PC-9 (cell line): Measurements from ENCODE around the gene FBN1. TPM values are rescaled to one million over a fixed set of nuclear protein-coding genes. Genes with fewer than 3 reads are reported as not detected.

ENCODE experiments used
- BruUV-seq: library from RNA; stranded (reverse); fragments of 400-500 nt; replicated peaks from 2 replicates; lab custom pipeline; 2021; lab: Mats Ljungman, UMichigan
- CTCF ChIA-PET: fragments of 300-600 bp; sonication (Branson Sonifier 250); formaldehyde crosslinking; loops from one replicate; lab custom pipeline; 2022; ENCODE audit warnings: antibody characterized with exemption; lab: Charles Lee
- POLR2A ChIA-PET: fragments of 300-600 bp; sonication (Branson Sonifier 250); formaldehyde crosslinking; loops from one replicate; lab custom pipeline; 2022; ENCODE audit warnings: antibody characterized with exemption; ENCODE audit not compliant: unreplicated experiment; lab: Charles Lee
- DNase-seq, 2 experiments: peaks; one replicate each; pipeline versions ENCODE4 v3.0.0 to v3.0.0-alpha.2; 2015 to 2022; ENCODE audit warnings: mixed read lengths in 1 of 2
- H2AFZ ChIP-seq: fragments of 200-600 bp; sonication (generic); 2 replicates; pipeline ENCODE4 v1.8.1; 2017; ENCODE audit warnings: antibody characterized with exemption
- H3F3A ChIP-seq: fragments of 200-600 bp; sonication (generic); 2 replicates; pipeline ENCODE4 v1.8.1; 2017; ENCODE audit warnings: antibody characterized with exemption, mild to moderate bottlenecking, low read depth; ENCODE audit not compliant: insufficient read depth
- H3K27ac ChIP-seq: fragments of 200-600 bp; sonication (generic); 2 replicates; pipeline ENCODE4 v1.6.1; 2016; ENCODE audit warnings: mixed run types
- H3K27me3 ChIP-seq: fragments of 200-600 bp; sonication (generic); 2 replicates; pipeline ENCODE4 v1.6.1; 2016; ENCODE audit warnings: low read depth, mixed run types; ENCODE audit not compliant: insufficient read depth
- H3K36me3 ChIP-seq: fragments of 200-600 bp; sonication (generic); 2 replicates; pipeline ENCODE4 v1.6.1; 2016; ENCODE audit warnings: low read depth, mixed run types
- H3K4me1 ChIP-seq: fragments of 200-600 bp; sonication (generic); replicated peaks from 2 replicates; pipeline ENCODE4 v1.6.1; 2016; ENCODE audit warnings: mixed run types; ENCODE audit not compliant: insufficient read depth
- H3K4me2 ChIP-seq: fragments of 200-600 bp; sonication (generic); 2 replicates; pipeline ENCODE4 v1.6.1; 2017; ENCODE audit warnings: mixed run types
- H3K4me3 ChIP-seq: fragments of 200-600 bp; sonication (generic); 2 replicates; pipeline ENCODE4 v1.6.1; 2016; ENCODE audit warnings: mixed run types
- H3K79me2 ChIP-seq: fragments of 200-600 bp; sonication (generic); 2 replicates; pipeline ENCODE4 v1.6.1; 2017; ENCODE audit warnings: low read depth, mixed run types
- H3K9me2 ChIP-seq: fragments of 200-600 bp; sonication (generic); 2 replicates; pipeline ENCODE4 v1.8.1; 2017; ENCODE audit warnings: mild to moderate bottlenecking; ENCODE audit not compliant: insufficient read depth
- H3K9me3 ChIP-seq: fragments of 200-600 bp; sonication (generic); 2 replicates; pipeline ENCODE4 v1.8.1; 2016; ENCODE audit warnings: low read depth; ENCODE audit not compliant: insufficient read depth
- H4K20me1 ChIP-seq: fragments of 200-600 bp; sonication (generic); 2 replicates; pipeline ENCODE4 v1.8.1; 2017; ENCODE audit not compliant: insufficient read depth
- EZH2 ChIP-seq: fragments of 200-600 bp; sonication (generic); IDR thresholded peaks from 2 replicates; pipeline ENCODE4 v1.8.0; 2017; ENCODE audit warnings: antibody characterized with exemption, low read depth
- intact Hi-C: fragments of 100-400 bp; cut with micrococcal nuclease; formaldehyde crosslinking; loops from one replicate; pipeline ENCODE4 v1.10.0; 2022; ENCODE audit not compliant: unreplicated experiment
- total RNA-seq: library from RNA; stranded (reverse); gene quantifications from 2 replicates; pipeline ENCODE4 v1.2.3, GENCODE V29; 2021
- TF ChIP-seq, protein P1 (sequence below): fragments of 200-600 bp; sonication (generic); conservative IDR thresholded peaks from 2 replicates; pipeline ENCODE4 v1.6.1; 2017; ENCODE audit warnings: mixed run types, antibody characterized with exemption, mild to moderate bottlenecking, moderate library complexity

The FBN1 gene
- total RNA-seq, 1 experiment from 2014 or later: 1.3 TPM

DNA sequence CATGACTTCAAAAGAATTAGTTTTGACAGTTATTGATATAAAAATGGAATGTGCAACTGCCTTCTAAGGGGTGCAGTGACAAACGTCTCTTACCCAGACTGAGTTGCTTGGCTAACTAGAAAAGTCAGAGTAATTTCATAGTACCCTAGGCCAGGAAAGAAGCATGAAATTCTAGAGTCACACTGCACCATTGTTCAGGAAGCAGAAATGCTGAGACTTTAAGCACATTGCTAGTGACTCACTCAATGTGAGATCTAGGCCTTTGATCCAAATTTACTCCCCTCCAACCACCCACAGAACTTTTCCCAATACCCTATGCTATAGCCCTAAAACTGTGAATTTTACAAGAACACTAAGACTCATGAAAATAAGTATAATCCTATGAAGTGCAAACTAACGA is 203.5 kb downstream of the FBN1 start:
- H3K27ac ChIP-seq: no peak overlapping the region
- intact Hi-C loops: no loop called here
- no peaks in the 10 kb centered on the region for H3K27me3 ChIP-seq
- H3K79me2 ChIP-seq: no peaks in the 10 kb centered on the region
- ChIA-PET POLR2A (no interaction called here), CTCF (no interaction called here)
- TF ChIP-seq, protein P1, sequence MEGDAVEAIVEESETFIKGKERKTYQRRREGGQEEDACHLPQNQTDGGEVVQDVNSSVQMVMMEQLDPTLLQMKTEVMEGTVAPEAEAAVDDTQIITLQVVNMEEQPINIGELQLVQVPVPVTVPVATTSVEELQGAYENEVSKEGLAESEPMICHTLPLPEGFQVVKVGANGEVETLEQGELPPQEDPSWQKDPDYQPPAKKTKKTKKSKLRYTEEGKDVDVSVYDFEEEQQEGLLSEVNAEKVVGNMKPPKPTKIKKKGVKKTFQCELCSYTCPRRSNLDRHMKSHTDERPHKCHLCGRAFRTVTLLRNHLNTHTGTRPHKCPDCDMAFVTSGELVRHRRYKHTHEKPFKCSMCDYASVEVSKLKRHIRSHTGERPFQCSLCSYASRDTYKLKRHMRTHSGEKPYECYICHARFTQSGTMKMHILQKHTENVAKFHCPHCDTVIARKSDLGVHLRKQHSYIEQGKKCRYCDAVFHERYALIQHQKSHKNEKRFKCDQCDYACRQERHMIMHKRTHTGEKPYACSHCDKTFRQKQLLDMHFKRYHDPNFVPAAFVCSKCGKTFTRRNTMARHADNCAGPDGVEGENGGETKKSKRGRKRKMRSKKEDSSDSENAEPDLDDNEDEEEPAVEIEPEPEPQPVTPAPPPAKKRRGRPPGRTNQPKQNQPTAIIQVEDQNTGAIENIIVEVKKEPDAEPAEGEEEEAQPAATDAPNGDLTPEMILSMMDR: no peak
- no peak for TF ChIP-seq EZH2
- no peak overlapping the region for H2AFZ ChIP-seq
- H3K4me2 ChIP-seq: no peak overlapping the region
- no peaks in the 10 kb centered on the region for H3F3A ChIP-seq
- BruUV-seq: no TSS peak
- H3K36me3 ChIP-seq: no peaks in the 10 kb centered on the region
- DNase-seq: no peak
- H3K4me1 ChIP-seq: peaks cover 5% of the 10 kb centered on the region; the same call in 1 of the 2 replicates
- no peaks in the 10 kb centered on the region for H4K20me1 ChIP-seq
- H3K9me3 ChIP-seq: no peaks in the 10 kb centered on the region
- H3K9me2 ChIP-seq: no peaks in the 10 kb centered on the region
- H3K4me3 ChIP-seq: no peak overlapping the region

DNA sequence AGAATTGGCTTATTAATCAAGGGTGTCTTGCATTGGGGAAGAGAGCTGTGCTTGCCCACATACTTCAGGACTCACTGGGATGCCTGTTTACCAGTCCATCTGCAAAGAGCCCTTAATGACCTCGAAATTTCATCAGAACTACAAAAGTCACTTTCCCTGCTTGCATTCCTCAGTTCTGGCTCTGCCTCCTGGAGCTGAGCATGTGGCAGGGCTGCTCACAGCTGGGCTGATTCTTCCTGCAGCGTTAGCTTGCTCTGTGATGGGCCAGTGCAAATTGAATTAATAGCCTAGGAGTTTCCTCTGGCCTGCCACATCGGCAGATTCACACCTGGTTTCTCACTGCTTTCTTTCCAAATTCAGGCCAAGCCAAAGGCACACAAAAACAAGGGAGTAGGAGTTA is 205.4 kb downstream of the FBN1 start:
- no peak overlapping the region for H3K27ac ChIP-seq
- H3K79me2 ChIP-seq: no peaks in the 10 kb centered on the region
- H2AFZ ChIP-seq: no peak overlapping the region
- no peaks in the 10 kb centered on the region for H4K20me1 ChIP-seq
- no peak for DNase-seq
- no peaks in the 10 kb centered on the region for H3K36me3 ChIP-seq
- no peaks in the 10 kb centered on the region for H3K9me3 ChIP-seq
- H3K4me3 ChIP-seq: no peak overlapping the region
- no peak overlapping the region for H3K4me2 ChIP-seq
- H3K27me3 ChIP-seq: no peaks in the 10 kb centered on the region
- no peaks in the 10 kb centered on the region for H3F3A ChIP-seq
- ChIA-PET POLR2A (no interaction called here), CTCF (no interaction called here)
- TF ChIP-seq EZH2: no peak
- TF ChIP-seq, protein P1: no peak
- no peaks in the 10 kb centered on the region for H3K4me1 ChIP-seq
- BruUV-seq: no TSS peak
- intact Hi-C loops: no loop called here
- H3K9me2 ChIP-seq: no peaks in the 10 kb centered on the region

DNA sequence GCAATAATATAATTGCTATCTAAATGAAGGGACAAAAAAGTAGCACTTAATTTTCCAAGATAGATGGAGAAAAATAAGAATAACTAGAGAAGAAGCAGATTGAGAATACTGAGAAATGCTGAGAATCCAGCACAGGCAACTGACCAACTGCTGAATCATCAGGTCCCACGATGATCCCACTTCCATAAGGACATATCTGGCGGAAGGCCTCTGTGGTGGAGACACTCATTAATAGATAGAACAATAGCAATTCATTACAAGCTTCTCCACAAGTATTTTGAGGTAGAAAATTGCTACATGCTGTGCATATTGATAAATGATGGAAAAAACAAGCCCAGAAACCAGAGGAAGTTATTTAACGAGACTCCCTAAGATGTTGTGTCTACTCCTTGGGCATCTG is 208.3 kb downstream of the FBN1 start:
- Histone ChIP-seq H3K27ac (no peak overlapping the region), H2AFZ (no peak overlapping the region), H3K79me2 (no peaks in the 10 kb centered on the region), H3K9me2 (no peaks in the 10 kb centered on the region), H3K4me1 (no peaks in the 10 kb centered on the region), H4K20me1 (no peaks in the 10 kb centered on the region), H3K4me2 (no peak overlapping the region), H3K9me3 (no peaks in the 10 kb centered on the region), H3K4me3 (no peak overlapping the region), H3K36me3 (no peaks in the 10 kb centered on the region), H3F3A (no peaks in the 10 kb centered on the region), H3K27me3 (no peaks in the 10 kb centered on the region)
- TF ChIP-seq EZH2: no peak
- TF ChIP-seq, protein P1: no peak
- ChIA-PET CTCF (no interaction called here), POLR2A (no interaction called here)
- intact Hi-C loops: no loop called here
- BruUV-seq: no TSS peak
- no peak for DNase-seq
